H9 (cell line): Measurements from ENCODE around the gene SPINK13. TPM values are rescaled to one million over a fixed set of nuclear protein-coding genes. Genes with fewer than 3 reads are reported as not detected.

Source experiments
- DNase-seq: peaks from one replicate; pipeline ENCODE4 v3.0.0-alpha.2; 2017
- H2AFZ ChIP-seq: one replicate; pipeline ENCODE4 v1.6.1; 2013; ENCODE audit warnings: mild to moderate bottlenecking, low read length, control low read depth, moderate library complexity
- H2AK5ac ChIP-seq: 2 replicates; pipeline ENCODE4 v1.6.1; 2013; ENCODE audit warnings: low read length, control low read depth, mixed read lengths; ENCODE audit not compliant: insufficient read length
- H2BK120ac ChIP-seq: one replicate; pipeline ENCODE4 v1.6.1; 2013; ENCODE audit warnings: low read depth, mild to moderate bottlenecking, low read length, control low read depth, inconsistent platforms; ENCODE audit not compliant: poor library complexity, severe bottlenecking
- H2BK12ac ChIP-seq: 2 replicates; pipeline ENCODE4 v1.6.1; 2013; ENCODE audit warnings: low read length, control low read depth, mixed read lengths, low read depth; ENCODE audit not compliant: insufficient read length
- H2BK15ac ChIP-seq: 2 replicates; pipeline ENCODE4 v1.6.1; 2013; ENCODE audit warnings: low read depth, low read length, control low read depth
- H2BK20ac ChIP-seq: one replicate; pipeline ENCODE4 v1.6.1; 2013; ENCODE audit warnings: low read depth, mild to moderate bottlenecking, low read length, control low read depth, inconsistent platforms; ENCODE audit not compliant: poor library complexity, severe bottlenecking
- H2BK5ac ChIP-seq: 2 replicates; pipeline ENCODE4 v1.6.1; 2013; ENCODE audit warnings: low read length, control low read depth, mixed read lengths; ENCODE audit not compliant: insufficient read length
- H3K14ac ChIP-seq: 2 replicates; pipeline ENCODE4 v1.6.1; 2013; ENCODE audit warnings: low read length, control low read depth; ENCODE audit not compliant: insufficient read depth
- H3K18ac ChIP-seq: 2 replicates; pipeline ENCODE4 v1.6.1; 2013; ENCODE audit warnings: low read depth, mild to moderate bottlenecking, mixed read lengths, low read length, control low read depth; ENCODE audit not compliant: insufficient read length
- H3K23ac ChIP-seq: 2 replicates; pipeline ENCODE4 v1.6.1; 2013; ENCODE audit warnings: low read length, control low read depth, mixed read lengths, low read depth; ENCODE audit not compliant: insufficient read length
- H3K23me2 ChIP-seq: 2 replicates; pipeline ENCODE4 v1.6.1; 2013; ENCODE audit warnings: low read depth, mild to moderate bottlenecking, mixed read lengths, low read length, control low read depth; ENCODE audit not compliant: insufficient read length, poor library complexity, severe bottlenecking
- H3K27ac ChIP-seq: 2 replicates; pipeline ENCODE4 v1.5.1; 2013; ENCODE audit warnings: low read length, control low read depth, mixed read lengths, low read depth; ENCODE audit not compliant: insufficient read length
- H3K27me3 ChIP-seq: 2 replicates; pipeline ENCODE4 v1.6.1; 2013; ENCODE audit warnings: low read length, control low read depth, inconsistent platforms; ENCODE audit not compliant: insufficient read depth
- H3K4ac ChIP-seq: 2 replicates; pipeline ENCODE4 v1.6.1; 2013; ENCODE audit warnings: low read depth, mild to moderate bottlenecking, control low read depth, inconsistent platforms, low read length, moderate library complexity
- H3K4me1 ChIP-seq: 2 replicates; pipeline ENCODE4 v1.6.1; 2013; ENCODE audit warnings: low read length, control low read depth, inconsistent platforms; ENCODE audit not compliant: insufficient read depth
- H3K4me2 ChIP-seq: 2 replicates; pipeline ENCODE4 v1.6.1; 2013; ENCODE audit warnings: low read length, control low read depth, mixed read lengths; ENCODE audit not compliant: insufficient read length, insufficient read depth
- H3K56ac ChIP-seq: 2 replicates; pipeline ENCODE4 v1.6.1; 2013; ENCODE audit warnings: low read depth, mild to moderate bottlenecking, mixed read lengths, low read length, control low read depth; ENCODE audit not compliant: insufficient read length
- H3K79me1 ChIP-seq: 2 replicates; pipeline ENCODE4 v1.6.1; 2013; ENCODE audit warnings: low read depth, mild to moderate bottlenecking, moderate library complexity, low read length, control low read depth, inconsistent platforms; ENCODE audit not compliant: insufficient read depth, poor library complexity, severe bottlenecking
- H3K79me2 ChIP-seq: 2 replicates; pipeline ENCODE4 v1.6.1; 2013; ENCODE audit warnings: low read length, control low read depth, inconsistent platforms; ENCODE audit not compliant: insufficient read depth
- H3K9ac ChIP-seq: 2 replicates; pipeline ENCODE4 v1.6.1; 2013; ENCODE audit warnings: low read length, control low read depth, mixed read lengths; ENCODE audit not compliant: insufficient read length; ENCODE audit errors: extremely low read depth
- H3K9me3 ChIP-seq: one replicate; pipeline ENCODE4 v1.6.1; 2013; ENCODE audit warnings: low read depth, low read length, inconsistent platforms; ENCODE audit not compliant: control insufficient read depth
- H3T11ph ChIP-seq: one replicate; pipeline ENCODE4 v1.6.1; 2013; ENCODE audit warnings: mild to moderate bottlenecking, low read length, control low read depth, inconsistent platforms
- H4K20me1 ChIP-seq: one replicate; pipeline ENCODE4 v1.6.1; 2013; ENCODE audit not compliant: control insufficient read depth, insufficient read length, insufficient read depth
- H4K5ac ChIP-seq: 2 replicates; pipeline ENCODE4 v1.6.1; 2013; ENCODE audit warnings: low read depth, mild to moderate bottlenecking, mixed read lengths, low read length, control low read depth; ENCODE audit not compliant: insufficient read length
- H4K8ac ChIP-seq: replicated peaks from 2 replicates; pipeline ENCODE4 v1.6.1; 2013; ENCODE audit warnings: low read length, control low read depth, mixed read lengths, low read depth; ENCODE audit not compliant: insufficient read length
- H4K91ac ChIP-seq: 2 replicates; pipeline ENCODE4 v1.6.1; 2013; ENCODE audit warnings: low read depth, mild to moderate bottlenecking, moderate library complexity, mixed read lengths, low read length, control low read depth; ENCODE audit not compliant: insufficient read length
- H3K27ac Mint-ChIP-seq, 3 experiments: 2 replicates in 2 of 3; 3 replicates in 1 of 3; pipeline ENCODE4 v1.8.0; 2020 to 2021; ENCODE audit warnings: mixed read lengths in 3 of 3, mild to moderate bottlenecking in 1 of 3, moderate library complexity in 1 of 3
- H3K27me3 Mint-ChIP-seq: 2 replicates; pipeline ENCODE4 v1.8.0; 2021; ENCODE audit warnings: low read depth, mild to moderate bottlenecking, moderate library complexity, mixed read lengths
- H3K36me3 Mint-ChIP-seq, 3 experiments: 2 replicates in 2 of 3; 3 replicates in 1 of 3; pipeline ENCODE4 v1.8.0; 2020 to 2021; ENCODE audit warnings: low read depth in 3 of 3, mixed read lengths in 3 of 3; ENCODE audit not compliant: insufficient read depth in 1 of 3
- H3K4me1 Mint-ChIP-seq, 2 experiments: 2 replicates each; pipeline ENCODE4 v1.8.0; 2020; ENCODE audit warnings: mixed read lengths in 2 of 2
- H3K4me3 Mint-ChIP-seq, 2 experiments: 2 replicates in 1 of 2; 3 replicates in 1 of 2; pipeline ENCODE4 v1.8.0; 2020 to 2021; ENCODE audit warnings: mild to moderate bottlenecking in 2 of 2, mixed read lengths in 2 of 2, moderate library complexity in 1 of 2
- H3K9me3 Mint-ChIP-seq, 2 experiments: 2 replicates in 1 of 2; 3 replicates in 1 of 2; pipeline ENCODE4 v1.8.0; 2020; ENCODE audit warnings: mild to moderate bottlenecking in 2 of 2, mixed read lengths in 2 of 2, moderate library complexity in 1 of 2
- WGBS: extraction: QIAGEN DNeasy Blood & Tissue Kit; methylation state at CpG from one replicate; pipeline ENCODE4 v1.1.7; 2013; ENCODE audit warnings: missing lambda C conversion rate, low lambda C conversion rate, mixed read lengths; ENCODE audit not compliant: insufficient read length; ENCODE audit errors: extremely low coverage; 5-methylcytosine and 5-hydroxymethylcytosine counted together
- total RNA-seq: library from RNA; stranded (reverse); gene quantifications from 2 replicates; pipeline ENCODE4 v1.2.1, GENCODE V29; 2021
- TF ChIP-seq, protein P1 (sequence below): fragments of 200-600 bp; sonication (generic); conservative IDR thresholded peaks from 3 replicates; pipeline ENCODE4 v1.8.0; 2021; ENCODE audit warnings: antibody characterized with exemption, mild to moderate bottlenecking

Gene SPINK13
- total RNA-seq, 1 experiment from 2014 or later: not detected

DNA sequence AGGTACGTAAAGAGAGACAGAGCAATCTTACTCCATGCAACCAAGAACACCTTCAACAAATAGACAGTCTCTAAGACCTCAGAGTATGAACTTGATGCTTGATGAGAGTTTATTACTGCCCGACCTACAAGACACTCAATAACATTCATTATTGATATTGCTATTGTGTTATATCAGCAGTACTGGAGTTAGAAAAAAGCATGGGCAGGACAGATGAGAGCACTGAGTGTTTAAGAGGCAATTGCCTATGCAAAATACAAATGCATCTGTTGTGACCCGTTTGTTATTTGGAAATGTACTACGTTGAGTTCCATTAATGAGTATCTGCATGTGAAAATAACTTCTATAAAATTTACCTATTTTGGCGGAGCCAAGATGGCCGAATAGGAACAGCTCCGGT is 38.4 kb upstream of the SPINK13 start:
- Histone ChIP-seq H4K91ac (no peak overlapping the region), H3K18ac (no peak overlapping the region), H2BK12ac (no peak overlapping the region), H3K9ac (no peak overlapping the region), H2BK5ac (no peak overlapping the region), H3K9me3 (no peaks in the 10 kb centered on the region), H2BK15ac (no peak overlapping the region), H2BK120ac (no peak overlapping the region), H3K79me2 (no peaks in the 10 kb centered on the region), H3K23me2 (no peaks in the 10 kb centered on the region), H2BK20ac (no peak overlapping the region), H3K79me1 (no peaks in the 10 kb centered on the region), H3K56ac (no peak overlapping the region), H3K4me1 (no peaks in the 10 kb centered on the region; the same call in 1 of the 2 replicates), H3K4me2 (no peak overlapping the region), H4K8ac (no peak overlapping the region), H4K5ac (no peak overlapping the region), H4K20me1 (no peaks in the 10 kb centered on the region), H3K27me3 (no peaks in the 10 kb centered on the region), H3K14ac (no peak overlapping the region; the same call in 1 of the 2 replicates), H3K23ac (no peak overlapping the region), H3K27ac (no peak overlapping the region), H3T11ph (no peak overlapping the region), H2AK5ac (no peak overlapping the region), H2AFZ (peak overlapping the region; percentile 74), H3K4ac (no peak overlapping the region)
- Mint-ChIP-seq H3K27ac (peak overlapping the region; percentile 43 to 97 (median 81); a peak in 4 of 7 replicates), H3K4me1 (peaks cover 13 to 14% of the 10 kb centered on the region in 2 experiments), H3K9me3 (peaks cover 0 to 3% of the 10 kb centered on the region in 2 experiments; a peak in 1 of 5 replicates), H3K36me3 (peaks cover 1 to 5% (median 5%) of the 10 kb centered on the region in 3 experiments; a peak in 5 of 7 replicates), H3K27me3 (no peaks in the 10 kb centered on the region), H3K4me3 (peak overlapping the region in 1 of 2 experiments; percentile 50; a peak in 3 of 5 replicates)
- DNase-seq: no peak
- TF ChIP-seq, protein P1, sequence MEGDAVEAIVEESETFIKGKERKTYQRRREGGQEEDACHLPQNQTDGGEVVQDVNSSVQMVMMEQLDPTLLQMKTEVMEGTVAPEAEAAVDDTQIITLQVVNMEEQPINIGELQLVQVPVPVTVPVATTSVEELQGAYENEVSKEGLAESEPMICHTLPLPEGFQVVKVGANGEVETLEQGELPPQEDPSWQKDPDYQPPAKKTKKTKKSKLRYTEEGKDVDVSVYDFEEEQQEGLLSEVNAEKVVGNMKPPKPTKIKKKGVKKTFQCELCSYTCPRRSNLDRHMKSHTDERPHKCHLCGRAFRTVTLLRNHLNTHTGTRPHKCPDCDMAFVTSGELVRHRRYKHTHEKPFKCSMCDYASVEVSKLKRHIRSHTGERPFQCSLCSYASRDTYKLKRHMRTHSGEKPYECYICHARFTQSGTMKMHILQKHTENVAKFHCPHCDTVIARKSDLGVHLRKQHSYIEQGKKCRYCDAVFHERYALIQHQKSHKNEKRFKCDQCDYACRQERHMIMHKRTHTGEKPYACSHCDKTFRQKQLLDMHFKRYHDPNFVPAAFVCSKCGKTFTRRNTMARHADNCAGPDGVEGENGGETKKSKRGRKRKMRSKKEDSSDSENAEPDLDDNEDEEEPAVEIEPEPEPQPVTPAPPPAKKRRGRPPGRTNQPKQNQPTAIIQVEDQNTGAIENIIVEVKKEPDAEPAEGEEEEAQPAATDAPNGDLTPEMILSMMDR: no peak
- no CpG with 5 or more reads among the region's 7 CpGs for WGBS
